Smooth muscle cell (in vitro differentiated cells): ENCODE measurements around the gene CSF2. TPM values are rescaled to one million over a fixed set of nuclear protein-coding genes. Genes with fewer than 3 reads are reported as not detected.

Experiments
- DNase-seq: peaks from one replicate; lab custom pipeline; 2025; ENCODE audit not compliant: unreplicated experiment; lab: John Stamatoyannopoulos, UW
- H2AFZ ChIP-seq: fragments of 200-600 bp; sonication (generic); 2 replicates; pipeline ENCODE4 v1.6.0; 2016; ENCODE audit warnings: antibody characterized with exemption, low read depth, mild to moderate bottlenecking
- H3F3A ChIP-seq: fragments of 200-600 bp; sonication (generic); 2 replicates; pipeline ENCODE4 v1.6.0; 2017; ENCODE audit warnings: antibody characterized with exemption, low read depth
- H3K27ac ChIP-seq: fragments of 200-600 bp; sonication (generic); 2 replicates; pipeline ENCODE4 v1.5.1; 2016; ENCODE audit warnings: low read depth, mild to moderate bottlenecking
- H3K27me3 ChIP-seq: fragments of 200-600 bp; sonication (generic); 2 replicates; pipeline ENCODE4 v1.6.1; 2016; ENCODE audit warnings: low read depth, mild to moderate bottlenecking
- H3K36me3 ChIP-seq: fragments of 200-600 bp; sonication (generic); 2 replicates; pipeline ENCODE4 v1.5.1; 2016; ENCODE audit warnings: low read depth
- H3K4me1 ChIP-seq: fragments of 200-600 bp; sonication (generic); 2 replicates; pipeline ENCODE4 v1.5.1; 2016; ENCODE audit warnings: low read depth
- H3K4me2 ChIP-seq: fragments of 200-600 bp; sonication (generic); 2 replicates; pipeline ENCODE4 v1.6.0; 2016; ENCODE audit warnings: mild to moderate bottlenecking
- H3K4me3 ChIP-seq: fragments of 200-600 bp; sonication (generic); 2 replicates; pipeline ENCODE4 v1.5.1; 2016; ENCODE audit warnings: mild to moderate bottlenecking
- H3K79me2 ChIP-seq: fragments of 200-600 bp; sonication (generic); 2 replicates; pipeline ENCODE4 v1.6.0; 2016; ENCODE audit warnings: low read depth, mild to moderate bottlenecking
- H3K9ac ChIP-seq: fragments of 200-600 bp; sonication (generic); 2 replicates; pipeline ENCODE4 v1.6.0; 2016; ENCODE audit warnings: low read depth
- H3K9me3 ChIP-seq: fragments of 200-600 bp; sonication (generic); replicated peaks from 2 replicates; pipeline ENCODE4 v1.5.1; 2016; ENCODE audit warnings: low read depth
- H4K20me1 ChIP-seq: fragments of 200-600 bp; sonication (generic); 2 replicates; pipeline ENCODE4 v1.6.0; 2016; ENCODE audit warnings: low read depth
- CTCF ChIP-seq: fragments of 200-600 bp; sonication (generic); IDR thresholded peaks from 2 replicates; pipeline ENCODE4 v1.5.1; 2017; ENCODE audit warnings: borderline replicate concordance, mild to moderate bottlenecking, antibody characterized with exemption; ENCODE audit not compliant: insufficient read depth, poor library complexity, severe bottlenecking
- WGBS: methylation state at CpG from one replicate; pipeline ENCODE4 v1.1.7; 2016; ENCODE audit warnings: low lambda C conversion rate; 5-methylcytosine and 5-hydroxymethylcytosine counted together
- polyA plus RNA-seq: library from polyadenylated mRNA; unstranded; fragments of >200 nt; fragmentation: Nextera tagmentation; extraction: Ambion mirVana; gene quantifications from 2 replicates; pipeline ENCODE4 v1.2.1, GENCODE V29; 2016
- total RNA-seq: library from RNA; depleted of rRNA; stranded (reverse); fragments of >200 nt; gene quantifications from 2 replicates; pipeline ENCODE4 v1.2.3, GENCODE V29; 2014

The CSF2 gene
- total and polyA plus RNA-seq, 2 experiments from 2014 or later = not detected

- Histone ChIP-seq H3K27me3 (no peaks in the 10 kb centered on the region), H3F3A (no peaks in the 10 kb centered on the region), H2AFZ (no peak overlapping the region), H3K79me2 (no peaks in the 10 kb centered on the region), H3K27ac (no peak overlapping the region), H3K4me2 (no peak overlapping the region), H3K4me1 (no peaks in the 10 kb centered on the region), H3K4me3 (no peak overlapping the region), H4K20me1 (no peaks in the 10 kb centered on the region), H3K36me3 (no peaks in the 10 kb centered on the region), H3K9ac (no peak overlapping the region), H3K9me3 (no peaks in the 10 kb centered on the region)
- TF ChIP-seq CTCF = no peak
- DNase-seq = no peak
- 82% methylated on average over 5 of the region's 5 CpGs for WGBS
Measured at GRCh38 chr5:132098151-132098594, 24.6 kb downstream of the CSF2 start.

GRCh38 chr5:132098621-132099020, 25.0 kb downstream of the CSF2 start:
- no peaks in the 10 kb centered on the region for H3K4me1 ChIP-seq
- H3K4me3 ChIP-seq = no peak overlapping the region
- H3K9me3 ChIP-seq = no peaks in the 10 kb centered on the region

GRCh38 chr5:132099076-132099748, 25.6 kb downstream of the CSF2 start:
- Histone ChIP-seq H3K4me3 (no peak overlapping the region), H3K36me3 (no peaks in the 10 kb centered on the region), H3F3A (peaks cover 2% of the 10 kb centered on the region), H3K27ac (no peak overlapping the region), H4K20me1 (no peaks in the 10 kb centered on the region), H2AFZ (no peak overlapping the region), H3K27me3 (no peaks in the 10 kb centered on the region), H3K79me2 (no peaks in the 10 kb centered on the region), H3K9me3 (no peaks in the 10 kb centered on the region), H3K9ac (no peak overlapping the region), H3K4me1 (peaks cover 4% of the 10 kb centered on the region), H3K4me2 (no peak overlapping the region)
- whole genome bisulfite sequencing = 83% methylated on average over 5 of the region's 5 CpGs
- no peak for DNase-seq
- TF ChIP-seq CTCF = no peak

More at GRCh38 chr5:132098621-132099020, 25.0 kb downstream of the CSF2 start:
- Histone ChIP-seq H3K36me3 (no peaks in the 10 kb centered on the region), H3K27ac (no peak overlapping the region), H3K9ac (no peak overlapping the region), H2AFZ (no peak overlapping the region), H4K20me1 (no peaks in the 10 kb centered on the region), H3K27me3 (no peaks in the 10 kb centered on the region), H3K4me2 (no peak overlapping the region), H3K79me2 (no peaks in the 10 kb centered on the region), H3F3A (no peaks in the 10 kb centered on the region)
- no peak for DNase-seq
- TF ChIP-seq CTCF = no peak

GRCh38 chr5:132099905-132100304, 26.3 kb downstream of the CSF2 start:
- H3K9ac ChIP-seq = no peak overlapping the region
- peaks cover 4% of the 10 kb centered on the region for H3K4me1 ChIP-seq
- no peak overlapping the region for H3K4me2 ChIP-seq
- WGBS = 91% methylated on average over 3 of the region's 3 CpGs
- H2AFZ ChIP-seq = no peak overlapping the region
- H3K36me3 ChIP-seq = no peaks in the 10 kb centered on the region
- peaks cover 3% of the 10 kb centered on the region for H3F3A ChIP-seq
- no peaks in the 10 kb centered on the region for H3K27me3 ChIP-seq
- H4K20me1 ChIP-seq = no peaks in the 10 kb centered on the region
- H3K4me3 ChIP-seq = no peak overlapping the region
- H3K9me3 ChIP-seq = no peaks in the 10 kb centered on the region
- TF ChIP-seq CTCF = no peak
- H3K79me2 ChIP-seq = no peaks in the 10 kb centered on the region
- H3K27ac ChIP-seq = no peak overlapping the region
- no peak for DNase-seq
